ENCODE data around the gene SETMAR.
A peak's percentile ranks its signal among the peaks of the same experiment; 100 is the strongest.

SETMAR gene

DNA sequence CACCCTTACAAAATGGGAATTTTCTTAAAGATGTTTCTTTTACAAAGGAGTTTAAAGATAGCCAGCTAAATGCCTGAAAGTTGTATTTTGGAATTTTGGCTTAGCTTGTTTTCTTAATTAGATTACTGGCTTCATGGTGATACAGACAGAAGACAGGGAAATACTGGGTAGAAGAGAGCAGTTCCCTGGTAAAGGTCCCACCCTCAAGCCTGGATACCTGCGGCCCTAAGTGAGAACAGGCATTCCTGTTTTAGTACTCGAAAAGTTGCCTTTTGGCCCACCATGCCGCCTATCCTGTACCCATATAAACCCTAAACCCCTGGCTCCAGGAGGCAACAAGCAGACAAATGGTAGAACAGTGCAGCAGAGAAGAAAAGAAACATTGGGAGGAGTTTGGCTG, 29.4 kb downstream of the SETMAR start:
- H3K27ac ChIP-seq, result no peak overlapping the region
- TF ChIP-seq CTCF (conservative IDR thresholded peaks at IDR 0.05), result no peak

GRCh38 chr3:4332991-4333390, 29.8 kb downstream of the SETMAR start:
- no peak for TF ChIP-seq CTCF (conservative IDR thresholded peaks at IDR 0.05)
- no peak overlapping the region for H3K27ac ChIP-seq

GRCh38 chr3:4334548-4334947, 31.4 kb downstream of the SETMAR start:
- TF ChIP-seq CTCF (conservative IDR thresholded peaks at IDR 0.05), result peak; percentile 47
- H3K27ac ChIP-seq, result no peak overlapping the region

DNA sequence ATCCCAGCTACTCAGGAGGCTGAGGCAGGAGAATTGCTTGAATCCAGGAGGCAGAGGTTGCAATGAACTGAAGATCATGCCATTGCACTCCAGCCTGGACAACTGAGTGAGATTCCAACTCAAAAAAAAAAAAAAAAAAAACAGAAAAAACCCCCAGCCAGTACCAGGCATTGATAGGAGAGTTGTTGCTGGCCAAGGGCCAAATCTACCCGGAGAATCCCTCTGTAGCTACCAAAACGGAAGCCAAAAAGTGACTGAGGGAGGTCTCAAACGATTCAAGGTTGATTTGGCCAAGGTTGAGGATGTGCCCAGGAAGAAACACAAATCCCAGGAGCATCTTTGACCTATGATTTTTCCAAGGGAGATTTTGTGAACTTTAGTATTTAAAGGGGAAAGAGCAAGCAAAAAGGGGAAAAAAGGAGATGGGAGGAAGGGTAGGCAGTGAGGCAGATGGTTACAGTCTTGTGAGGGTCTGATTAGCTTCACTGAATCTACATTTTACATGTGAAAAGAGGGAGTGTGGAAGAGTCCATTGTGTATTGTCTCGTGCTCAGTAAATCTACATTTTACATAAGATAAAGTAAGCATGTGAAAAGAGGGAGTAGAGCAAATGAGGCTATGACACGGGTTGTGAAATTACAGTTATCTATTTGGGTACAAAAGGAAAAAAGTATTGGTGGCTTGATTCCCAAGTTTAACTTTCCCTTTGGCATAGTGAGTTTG, 32.8 kb downstream of the SETMAR start:
- no peak overlapping the region for H3K27ac ChIP-seq
- TF ChIP-seq CTCF (conservative IDR thresholded peaks at IDR 0.05), result no peak

DNA sequence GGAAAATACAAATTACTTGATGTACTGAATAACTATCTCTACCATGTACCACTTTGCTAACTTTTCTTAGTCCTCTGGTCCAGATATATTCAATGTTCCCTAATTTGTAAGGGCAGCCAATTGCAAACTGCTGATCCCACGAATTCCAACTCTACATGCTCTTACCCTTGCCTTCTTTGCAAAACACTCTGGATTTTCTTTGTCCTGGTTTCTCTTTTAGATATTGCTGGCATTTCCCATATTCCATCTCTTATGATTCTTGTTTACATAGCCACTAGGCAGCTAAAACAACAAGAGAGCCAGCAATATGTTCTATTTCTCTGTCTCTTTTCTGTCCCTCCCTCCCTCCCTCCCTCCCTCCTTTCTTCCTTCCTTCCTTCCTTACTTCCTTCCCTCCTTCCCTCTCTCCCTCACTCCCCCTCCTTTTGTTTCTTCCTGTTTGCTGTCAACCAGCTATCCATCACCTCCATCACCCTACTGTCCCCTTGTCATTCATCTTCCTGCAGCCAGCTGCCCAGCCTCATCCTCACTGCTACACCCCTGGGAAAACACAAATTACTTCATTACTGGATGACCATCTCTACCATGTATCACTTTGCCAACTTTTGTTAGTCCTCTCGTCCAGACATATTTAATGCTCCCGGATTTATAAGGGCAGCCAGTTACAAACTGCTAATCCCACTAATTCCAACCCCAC, 33.8 kb downstream of the SETMAR start:
- no peak for TF ChIP-seq CTCF (conservative IDR thresholded peaks at IDR 0.05)

GRCh38 chr3:4338751-4339150, 35.6 kb downstream of the SETMAR start:
- no peak for TF ChIP-seq CTCF (conservative IDR thresholded peaks at IDR 0.05)
- H3K27ac ChIP-seq, result no peak overlapping the region

More for the DNA sequence above, 33.8 kb downstream of the SETMAR start:
- no peak overlapping the region for H3K27ac ChIP-seq

DNA sequence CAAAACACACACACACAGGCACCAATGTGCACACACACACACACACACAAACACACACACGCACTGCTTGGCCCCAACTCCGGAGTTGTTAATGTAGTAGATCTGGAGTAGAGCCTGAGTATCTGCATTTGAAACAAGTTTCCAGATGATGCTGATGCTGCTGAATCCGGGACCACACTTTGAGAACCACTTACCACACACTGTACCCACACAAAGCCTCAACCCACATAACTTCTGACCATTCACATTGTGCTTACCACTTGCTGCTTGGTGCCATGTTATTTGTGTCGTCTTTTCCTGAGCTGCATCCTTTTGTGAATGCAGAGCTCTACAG, 36.9 kb downstream of the SETMAR start:
- H3K27ac ChIP-seq, result no peak overlapping the region
- no peak for TF ChIP-seq CTCF (conservative IDR thresholded peaks at IDR 0.05)

All from VCaP (cell line).